NCI-H1417 (cell line): Measurements from ENCODE around the gene ARHGAP6.

Source experiments
- DNase-seq, 3 experiments: peaks; one replicate each; lab custom pipeline; 2025; lab: John Stamatoyannopoulos, UW

ARHGAP6 gene

DNA sequence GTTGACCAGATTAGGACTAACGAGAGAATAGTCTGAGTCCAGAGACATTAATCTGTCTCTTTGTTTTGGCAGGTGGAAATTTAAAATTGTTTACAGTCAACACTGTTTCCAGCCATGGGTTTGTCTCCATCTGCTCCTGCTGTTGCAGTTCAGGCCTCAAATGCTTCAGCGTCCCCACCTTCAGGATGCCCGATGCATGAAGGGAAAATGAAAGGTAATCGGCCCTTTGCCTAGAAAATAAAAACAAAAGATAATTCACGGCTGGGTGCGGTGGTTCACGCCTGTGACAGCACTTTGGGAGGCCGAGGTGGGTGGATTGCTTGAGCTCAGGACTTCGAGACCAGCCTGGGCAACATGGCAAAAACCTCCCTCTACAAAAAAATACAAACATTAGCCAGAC is 553.8 kb downstream of the ARHGAP6 start:
- no peak for DNase-seq

- DNase-seq = peak; percentile 87 to 95 (median 87)
Observed at GRCh38 chrX:11111037-11111851, 554.5 kb downstream of the ARHGAP6 start, which contains the start of gene HCCS. HCCS (plus strand) TSS chrX:11111332; CDS start chrX:11112061, 729 bp downstream.

GRCh38 chrX:11109968-11110367 is 555.8 kb downstream of the ARHGAP6 start:
- no peak for DNase-seq

DNA sequence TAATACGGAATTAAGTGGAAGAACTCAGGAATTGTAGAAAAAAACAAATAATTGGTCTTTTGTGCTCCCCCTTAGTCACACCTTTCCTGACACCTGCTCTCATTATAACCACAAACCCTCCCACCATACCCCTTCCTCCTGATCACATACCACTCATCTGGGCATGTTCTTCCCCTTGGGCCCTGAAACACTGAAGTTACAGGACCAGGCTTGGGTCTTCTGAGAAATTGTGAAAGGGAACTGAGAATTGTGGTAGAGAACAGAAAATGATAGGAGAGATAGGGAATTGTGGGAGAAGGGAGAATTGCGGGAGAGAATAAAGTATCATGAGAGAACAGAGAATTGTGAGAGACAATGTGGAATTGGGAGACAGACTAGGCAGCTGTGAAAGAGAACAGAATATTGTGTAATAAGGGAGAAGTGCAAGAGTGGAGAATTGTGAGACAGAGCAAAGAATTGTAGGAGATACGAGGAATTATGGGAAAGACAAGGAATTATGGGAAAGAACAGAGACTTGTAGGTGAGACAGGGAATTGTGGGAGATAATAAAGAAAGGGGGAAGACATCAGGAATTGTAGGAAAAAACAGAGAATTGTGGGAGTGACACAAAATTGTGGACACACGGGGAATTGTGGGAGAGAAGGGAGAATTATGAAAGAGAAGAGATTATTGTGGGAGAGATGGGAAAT is 557.3 kb downstream of the ARHGAP6 start:
- DNase-seq = no peak

DNA sequence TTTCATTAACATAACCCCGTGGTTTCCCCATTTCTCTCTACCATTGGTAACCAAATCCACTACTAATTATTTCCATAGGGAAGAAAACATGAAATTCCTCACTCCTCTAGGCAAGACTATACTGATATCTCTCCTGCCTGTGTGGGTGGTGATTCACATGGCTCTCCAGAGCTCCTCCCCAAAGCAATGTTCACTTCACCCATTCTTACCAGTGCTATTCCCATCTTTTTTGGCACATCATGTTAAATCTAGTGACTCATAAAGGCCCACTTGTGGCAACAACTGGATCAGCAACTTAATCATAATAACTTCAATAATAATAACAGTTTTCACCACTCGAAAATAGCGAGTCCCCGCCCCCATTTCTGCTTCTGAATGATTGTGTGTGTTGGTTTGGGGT is 560.6 kb downstream of the ARHGAP6 start:
- DNase-seq = no peak

DNA sequence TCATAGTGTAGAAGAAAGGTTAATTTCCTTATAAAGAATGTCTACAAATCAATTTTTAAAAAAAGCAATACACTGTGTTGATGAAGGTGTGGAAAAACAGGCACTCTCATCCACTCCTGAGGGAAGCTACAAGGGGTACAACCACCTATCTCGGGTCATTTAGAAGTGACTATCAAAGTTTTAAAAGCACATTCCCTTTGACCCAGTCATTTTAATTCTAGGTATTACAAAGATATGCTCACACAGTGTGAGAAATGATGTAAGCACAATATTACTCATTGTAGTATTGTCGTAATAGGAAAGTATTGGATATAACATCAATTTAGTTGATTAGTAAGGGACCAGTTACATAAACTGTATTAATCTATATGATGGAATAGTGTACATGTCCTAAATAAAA is 562.0 kb downstream of the ARHGAP6 start:
- no peak for DNase-seq

- no peak for DNase-seq
Observed at GRCh38 chrX:11103006-11103405, 562.7 kb downstream of the ARHGAP6 start.

- peak; percentile 9 to 61 (median 35) for DNase-seq
Observed at GRCh38 chrX:11100281-11101035, 565.3 kb downstream of the ARHGAP6 start.

GRCh38 chrX:11099465-11099864 is 566.3 kb downstream of the ARHGAP6 start:
- DNase-seq = no peak

DNA sequence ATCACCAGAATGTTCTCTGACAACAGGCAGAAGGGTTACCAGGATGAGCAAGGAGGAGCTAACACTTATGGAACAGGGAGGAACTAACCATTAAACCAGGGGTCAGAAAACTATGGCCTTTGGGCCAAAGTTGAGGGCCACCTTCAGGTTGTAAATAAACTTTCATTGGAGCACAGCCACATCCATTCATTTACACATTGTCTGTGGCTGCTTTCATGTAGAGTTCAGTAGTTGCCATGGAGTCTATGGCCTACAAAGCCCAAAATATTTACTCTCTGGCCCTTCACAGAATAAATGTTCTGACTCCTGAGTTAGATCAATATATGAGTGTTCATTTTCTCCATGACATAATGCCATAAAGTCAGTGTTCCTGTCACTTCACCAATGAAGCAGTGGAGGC is 567.8 kb downstream of the ARHGAP6 start:
- DNase-seq = peak in 1 of 3 experiments; percentile 18

DNA sequence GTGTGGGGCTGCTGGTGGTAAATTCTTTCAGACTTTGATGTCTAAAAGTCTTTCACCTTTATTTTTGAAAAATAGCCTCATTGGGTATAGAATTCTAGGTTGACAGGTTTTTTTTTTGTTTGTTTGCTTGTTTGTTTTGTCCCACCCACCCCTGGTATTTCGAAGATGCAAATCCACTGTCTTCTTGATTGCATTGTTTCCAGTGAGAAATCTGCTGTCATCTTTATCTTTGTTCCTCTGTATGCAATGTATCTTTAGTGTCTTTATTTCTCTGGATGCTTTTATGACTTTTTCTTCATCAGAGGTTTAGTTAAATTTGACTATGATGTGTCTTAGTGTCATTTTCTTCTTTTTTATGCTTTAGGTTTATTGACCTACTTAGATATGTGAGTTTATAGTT is 575.9 kb downstream of the ARHGAP6 start:
- DNase-seq = no peak
